ENCODE measurements around the gene TRIM62.

- TF ChIP-seq POLR2A (IDR thresholded peaks at IDR 0.05) (no peak), CTCF (IDR thresholded peaks at IDR 0.05) (no peak), POLR2AphosphoS5 (IDR thresholded peaks at IDR 0.05) (no peak)
Measured at GRCh38 chr1:33183306-33183705, 1.5 kb upstream of the TRIM62 start.
